GM19328 (cell line): ENCODE data around the gene MAPKAP1.

Source experiments
- ATAC-seq: cut with Tn5 transposase; IDR thresholded peaks from one replicate; pipeline ENCODE4 v1.9.1; 2021; ENCODE audit warnings: mild to moderate bottlenecking, moderate library complexity; ENCODE audit not compliant: unreplicated experiment

Gene MAPKAP1

DNA sequence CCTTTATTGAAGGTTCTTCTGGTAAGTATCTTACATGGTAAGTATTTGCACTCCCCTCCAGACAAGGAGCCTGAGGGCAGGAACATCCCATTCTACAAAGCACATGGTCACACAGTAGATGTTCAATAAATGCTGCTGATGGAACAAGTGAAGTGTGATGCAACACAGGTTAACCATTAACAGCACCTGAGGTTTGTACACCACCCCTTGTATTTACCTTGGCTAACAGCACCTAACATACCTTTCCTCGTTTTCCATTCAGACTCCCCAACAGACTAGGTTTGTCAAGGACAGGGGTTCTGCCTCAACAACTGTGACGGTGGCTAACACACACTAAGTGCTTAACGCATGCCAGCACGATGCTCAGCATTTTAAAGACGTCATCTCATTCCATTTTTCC lies 213.6 kb downstream of the MAPKAP1 start:
- ATAC-seq, result no peak

DNA sequence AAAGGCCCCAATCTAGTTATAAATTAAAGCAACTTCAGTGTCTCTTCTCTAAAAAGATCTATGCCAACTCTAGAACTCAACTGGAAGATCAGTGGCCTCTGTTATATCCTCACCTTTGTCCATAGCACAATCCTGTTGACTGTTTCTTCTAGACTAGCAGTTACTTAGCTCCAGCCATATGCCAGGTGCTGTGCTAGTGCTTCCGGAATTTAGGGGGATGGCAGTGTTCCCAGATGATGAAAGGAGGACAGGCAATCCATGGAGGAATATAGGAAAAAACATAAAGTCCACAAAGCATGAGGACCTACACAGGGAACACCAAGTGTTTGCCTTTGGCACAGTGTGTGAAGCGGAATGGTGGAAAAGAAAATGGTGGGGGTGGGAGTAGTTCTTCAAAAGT lies 214.3 kb downstream of the MAPKAP1 start:
- no peak for ATAC-seq

DNA sequence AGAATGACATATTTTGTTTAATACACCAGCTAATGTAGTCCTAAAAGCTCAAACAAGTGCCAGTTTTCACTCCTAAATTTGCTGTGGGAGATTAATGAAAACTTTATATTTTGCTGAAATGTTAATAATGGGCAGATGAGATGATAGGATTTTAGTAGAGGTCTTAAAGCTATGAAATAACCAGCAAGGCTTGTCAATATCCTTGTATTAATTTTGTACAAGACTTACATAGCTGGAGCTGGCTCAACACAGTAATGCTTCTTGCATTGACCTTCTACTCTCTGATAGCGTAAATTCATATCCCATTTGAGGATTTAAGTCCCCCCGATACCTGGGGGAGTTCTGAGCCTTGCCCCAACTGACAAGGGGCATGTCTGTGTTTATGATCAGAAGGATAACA lies 219.2 kb downstream of the MAPKAP1 start:
- ATAC-seq, result no peak

DNA sequence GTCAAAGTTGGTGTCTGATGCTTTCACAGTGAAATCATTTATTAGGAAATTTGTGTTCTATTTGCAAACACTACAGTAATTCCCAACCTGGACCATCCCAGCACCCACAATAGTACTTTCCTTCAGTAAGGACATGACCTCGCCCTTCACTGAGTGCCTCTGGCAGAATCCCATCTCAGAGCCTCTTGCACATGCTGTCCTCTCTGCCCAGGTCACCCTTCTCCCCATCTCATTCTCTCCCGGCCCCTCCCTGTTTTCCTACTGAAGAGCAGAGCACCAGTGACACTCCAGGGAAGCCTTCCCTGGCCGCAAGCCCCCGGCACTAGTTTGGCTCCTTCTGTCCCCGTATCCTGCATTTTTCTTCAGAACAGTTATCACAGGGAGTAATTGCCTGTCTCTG lies 220.4 kb downstream of the MAPKAP1 start:
- ATAC-seq, result no peak

DNA sequence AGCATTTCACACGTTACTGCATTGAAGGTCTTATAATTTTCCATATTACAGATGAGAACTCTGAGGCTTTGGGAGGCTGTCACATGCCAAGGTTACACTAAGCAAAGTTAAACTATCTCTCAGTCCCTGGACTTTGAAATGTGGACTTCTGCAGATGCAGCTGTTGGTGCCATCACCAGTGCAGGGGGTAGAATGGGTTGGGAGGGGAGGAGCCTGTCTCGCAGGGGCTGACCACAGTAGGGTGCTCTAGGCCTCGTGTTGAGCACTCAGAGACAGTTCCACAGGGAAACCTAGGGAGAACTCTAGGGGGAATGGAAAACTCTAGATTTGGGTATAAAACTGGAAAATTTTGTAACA lies 220.9 kb downstream of the MAPKAP1 start:
- no peak for ATAC-seq

DNA sequence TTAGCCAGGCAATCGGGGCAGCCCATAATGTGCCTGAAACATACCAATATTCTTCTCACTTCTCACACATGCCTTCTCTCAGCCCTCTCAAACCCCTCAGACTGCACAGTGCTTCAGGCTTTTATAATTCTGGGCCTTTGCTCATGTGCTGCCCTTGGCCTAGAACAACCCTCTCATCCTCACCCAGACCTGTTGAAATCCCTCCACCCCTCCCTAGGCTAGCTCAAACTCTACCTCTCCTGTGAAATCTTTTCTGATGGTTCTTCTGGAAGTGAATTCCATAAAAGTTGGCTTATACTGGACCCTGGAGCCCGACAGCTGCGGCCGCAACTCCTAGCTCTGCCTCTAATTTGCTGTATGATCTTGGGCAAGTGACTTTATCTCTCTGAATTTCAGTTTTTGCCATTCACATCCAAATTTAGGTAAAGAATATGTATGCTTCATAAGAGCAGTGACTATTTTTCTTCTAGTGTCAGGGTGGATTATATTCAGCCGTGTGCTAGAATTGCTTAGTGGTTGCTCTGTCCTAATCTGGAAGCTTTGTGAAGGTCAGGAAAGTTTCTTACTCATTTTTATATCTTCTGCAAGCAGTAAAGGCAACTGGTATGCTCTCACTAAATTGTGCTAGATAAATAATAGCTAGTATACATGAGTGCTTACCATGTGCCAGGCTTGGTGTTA lies 221.4 kb downstream of the MAPKAP1 start:
- no peak for ATAC-seq

DNA sequence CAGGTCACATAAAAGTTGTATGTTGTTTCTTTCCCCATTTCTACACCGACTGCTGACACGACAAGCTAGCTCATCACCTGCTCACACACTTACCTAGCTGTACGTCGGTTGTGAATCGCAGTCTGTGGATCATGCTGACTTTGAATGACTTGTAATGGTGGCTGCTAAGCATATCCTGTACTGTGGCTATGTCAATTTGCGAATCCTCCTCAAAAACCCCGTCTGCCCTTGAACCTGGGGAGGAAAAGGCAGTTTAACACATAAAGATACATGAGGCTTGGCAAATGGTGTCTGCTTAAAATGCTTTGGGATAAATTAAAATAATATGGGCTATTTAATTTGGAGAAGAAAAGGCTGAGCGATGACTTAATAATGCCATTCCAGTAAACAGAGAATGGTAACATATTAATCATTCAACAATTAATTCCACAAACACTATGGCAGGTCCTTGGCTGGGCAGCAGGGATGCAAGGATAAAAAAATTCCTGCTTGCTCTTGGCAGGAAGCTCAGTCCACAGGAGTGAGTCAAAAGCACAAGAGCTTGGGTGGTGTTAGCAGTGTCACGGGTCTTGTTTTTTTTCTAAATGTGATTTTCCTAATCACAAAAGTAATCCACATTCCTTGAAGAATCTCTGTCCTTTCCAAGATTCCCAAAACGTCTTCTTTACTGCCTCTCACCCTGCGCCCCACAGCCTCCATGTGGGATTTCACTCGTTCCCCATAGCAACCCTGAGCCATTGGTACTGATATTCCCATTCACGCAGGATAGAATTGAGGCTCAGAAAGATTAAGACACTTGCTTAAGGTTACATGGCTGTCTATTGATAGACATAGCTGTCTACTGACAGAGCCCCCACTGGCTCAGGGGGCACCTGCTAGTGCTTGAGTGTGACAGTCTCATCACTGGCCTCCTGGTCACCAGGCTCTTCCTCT lies 222.4 kb downstream of the MAPKAP1 start:
- ATAC-seq, result no peak

DNA sequence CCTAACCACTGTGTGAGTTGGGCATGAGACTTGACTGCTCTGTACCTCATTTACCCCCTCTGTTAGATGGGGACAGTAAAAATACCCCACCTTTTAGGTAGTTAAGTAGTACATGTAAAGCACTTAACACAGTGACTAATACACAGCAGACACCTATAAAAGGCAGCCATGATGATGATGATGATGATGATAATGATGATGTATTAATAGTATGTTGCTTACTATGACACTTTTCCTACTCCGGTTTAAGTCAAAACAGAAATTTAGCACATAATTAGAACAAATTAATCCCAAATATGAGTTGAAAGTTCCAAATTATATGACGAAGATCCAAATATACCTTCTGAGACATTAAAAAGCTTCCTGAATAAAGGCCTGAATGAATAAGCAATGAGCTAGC lies 223.3 kb downstream of the MAPKAP1 start:
- ATAC-seq, result no peak

DNA sequence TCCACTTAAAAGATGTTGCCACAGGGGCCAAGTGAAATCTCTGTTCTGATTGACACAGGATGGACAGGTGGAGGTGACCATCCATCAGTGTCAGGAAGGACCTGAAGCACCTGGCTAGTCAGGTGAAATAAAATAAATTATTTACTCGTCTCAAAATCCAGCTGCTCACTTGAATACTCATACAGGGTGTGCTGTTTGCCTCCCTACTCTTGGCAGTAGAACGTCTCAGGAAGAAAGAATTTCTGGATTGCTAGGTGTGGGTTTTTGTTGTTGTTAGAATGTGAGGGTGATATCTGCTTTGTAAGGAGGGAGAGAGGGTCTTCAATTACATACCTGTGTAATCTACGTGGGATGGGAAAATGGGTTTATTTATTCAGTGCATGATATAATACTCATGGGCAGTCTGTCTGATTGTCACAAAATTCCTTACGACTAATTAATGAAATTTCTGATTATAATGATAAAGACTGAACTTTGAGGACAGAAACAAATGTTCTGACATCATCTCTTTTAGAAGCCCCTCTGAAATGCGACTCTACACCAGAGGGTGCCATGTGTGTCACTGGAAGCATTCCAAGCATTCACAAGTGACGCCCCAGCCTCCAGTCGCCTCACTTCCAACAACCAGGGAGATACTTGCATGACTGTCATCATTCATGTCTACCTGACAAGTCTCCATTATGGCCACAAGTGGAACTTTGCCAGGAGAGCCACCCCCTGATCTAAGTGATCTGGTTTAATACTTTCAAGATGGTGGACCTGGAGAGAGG lies 227.0 kb downstream of the MAPKAP1 start:
- ATAC-seq, result no peak

DNA sequence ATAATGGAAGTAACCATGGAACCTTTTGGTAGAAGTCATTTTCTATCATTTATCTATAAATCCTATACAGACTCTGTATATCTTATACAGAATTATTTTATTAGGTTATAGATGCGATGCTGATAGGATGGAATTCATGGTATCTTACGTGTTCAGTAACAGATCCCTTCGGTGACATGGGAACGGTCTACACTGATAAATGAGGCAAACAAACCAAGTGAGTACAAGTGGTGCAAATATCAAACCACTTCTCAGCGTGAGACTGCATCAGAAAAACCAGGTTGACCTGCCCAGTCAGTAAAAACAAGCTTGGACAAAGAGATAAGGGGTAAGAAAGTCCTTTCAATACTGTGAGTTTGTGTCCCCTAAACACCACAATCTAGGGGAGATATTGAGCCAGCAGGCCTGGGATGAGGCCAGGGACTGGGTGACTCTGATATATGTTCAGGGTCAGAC lies 229.9 kb downstream of the MAPKAP1 start:
- no peak for ATAC-seq

DNA sequence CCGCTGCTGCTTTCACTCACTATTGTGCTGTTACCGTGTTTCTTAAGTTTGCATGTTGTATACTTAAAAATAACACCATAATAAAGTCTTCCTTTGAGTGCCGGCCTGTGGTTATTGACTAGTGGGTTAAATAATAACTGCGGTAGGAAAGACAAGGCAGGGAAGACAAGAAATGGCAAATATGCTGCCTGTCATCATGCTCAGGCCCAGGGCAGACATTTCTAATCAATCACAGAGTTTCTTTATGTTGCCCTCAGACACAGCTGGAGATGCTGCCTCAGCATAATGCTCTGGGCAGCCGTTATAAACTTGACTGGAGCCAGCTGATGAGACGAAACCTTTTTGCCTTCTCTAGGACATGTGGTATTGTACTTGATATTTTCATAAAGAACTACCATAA lies 230.4 kb downstream of the MAPKAP1 start:
- no peak for ATAC-seq

DNA sequence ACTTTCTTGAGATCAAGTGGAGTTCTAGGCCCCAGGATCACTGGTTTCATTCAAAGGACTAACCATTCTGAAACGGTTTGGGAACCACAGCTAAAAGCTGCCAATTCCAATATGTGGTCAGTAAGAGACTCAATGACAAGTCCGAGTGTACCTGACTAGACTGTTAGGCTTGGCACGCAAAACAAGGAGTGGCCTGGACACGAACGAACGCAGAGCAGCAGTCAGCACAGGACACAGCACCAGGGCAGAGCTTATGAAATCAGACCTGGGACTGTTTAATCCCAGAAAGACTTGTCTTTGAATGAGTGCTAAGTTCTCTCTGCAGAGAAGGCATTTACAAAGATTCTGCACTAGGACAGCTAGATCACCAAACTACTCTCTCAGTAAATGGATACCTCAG lies 231.6 kb downstream of the MAPKAP1 start:
- ATAC-seq, result no peak

DNA sequence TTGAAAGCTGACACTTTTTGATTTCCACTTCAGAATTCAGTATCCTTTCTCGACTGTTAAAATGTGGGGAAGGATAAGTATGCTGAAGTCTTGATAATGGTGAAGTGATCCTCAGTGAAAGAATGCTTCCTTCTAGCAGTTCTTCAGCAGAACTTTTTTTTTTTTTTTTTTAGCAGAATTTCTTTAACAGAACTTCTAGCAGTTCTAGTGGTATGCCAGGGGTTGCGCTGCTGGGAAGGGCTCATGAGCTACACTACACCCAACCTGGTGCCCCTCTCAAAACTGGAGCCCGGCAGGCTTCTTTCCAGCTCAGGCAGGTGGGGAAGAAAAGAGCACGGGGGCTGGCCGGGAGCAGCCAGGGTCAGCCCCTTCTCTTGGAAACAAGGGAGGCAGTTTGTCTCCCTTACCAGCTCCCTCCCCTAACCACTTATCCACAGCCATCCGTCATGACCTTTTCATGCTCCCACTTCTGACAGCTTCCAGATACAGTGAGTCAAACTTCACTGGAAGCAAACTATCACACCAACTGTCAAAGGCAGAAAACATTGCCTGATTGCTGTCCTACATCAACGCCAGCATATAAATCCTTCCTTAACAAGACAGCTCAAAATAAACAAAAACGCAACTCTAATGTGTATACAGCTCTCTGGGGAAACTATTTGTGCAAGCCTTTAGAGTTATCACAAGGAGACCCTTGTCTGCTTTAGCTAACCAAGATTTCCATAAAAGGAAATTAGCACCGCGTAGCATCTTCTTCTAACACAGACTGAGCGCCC lies 233.9 kb downstream of the MAPKAP1 start:
- ATAC-seq, result no peak

DNA sequence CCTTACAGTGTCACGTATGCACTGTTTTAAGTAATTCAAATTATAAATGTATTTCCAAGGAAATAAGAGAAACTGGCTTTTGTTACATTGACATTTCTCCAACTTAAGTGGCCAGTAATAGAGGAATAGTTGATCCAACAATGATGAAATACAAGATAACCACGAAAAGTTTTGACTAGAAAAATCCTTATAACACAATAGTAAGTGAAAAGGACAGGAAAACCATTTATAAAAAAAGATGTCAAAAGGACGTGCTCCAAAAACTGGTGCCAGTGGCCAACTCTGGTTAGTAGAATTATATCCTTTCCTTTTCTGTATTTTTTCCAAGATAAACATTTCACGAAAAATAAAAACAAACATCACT lies 234.5 kb downstream of the MAPKAP1 start:
- no peak for ATAC-seq

DNA sequence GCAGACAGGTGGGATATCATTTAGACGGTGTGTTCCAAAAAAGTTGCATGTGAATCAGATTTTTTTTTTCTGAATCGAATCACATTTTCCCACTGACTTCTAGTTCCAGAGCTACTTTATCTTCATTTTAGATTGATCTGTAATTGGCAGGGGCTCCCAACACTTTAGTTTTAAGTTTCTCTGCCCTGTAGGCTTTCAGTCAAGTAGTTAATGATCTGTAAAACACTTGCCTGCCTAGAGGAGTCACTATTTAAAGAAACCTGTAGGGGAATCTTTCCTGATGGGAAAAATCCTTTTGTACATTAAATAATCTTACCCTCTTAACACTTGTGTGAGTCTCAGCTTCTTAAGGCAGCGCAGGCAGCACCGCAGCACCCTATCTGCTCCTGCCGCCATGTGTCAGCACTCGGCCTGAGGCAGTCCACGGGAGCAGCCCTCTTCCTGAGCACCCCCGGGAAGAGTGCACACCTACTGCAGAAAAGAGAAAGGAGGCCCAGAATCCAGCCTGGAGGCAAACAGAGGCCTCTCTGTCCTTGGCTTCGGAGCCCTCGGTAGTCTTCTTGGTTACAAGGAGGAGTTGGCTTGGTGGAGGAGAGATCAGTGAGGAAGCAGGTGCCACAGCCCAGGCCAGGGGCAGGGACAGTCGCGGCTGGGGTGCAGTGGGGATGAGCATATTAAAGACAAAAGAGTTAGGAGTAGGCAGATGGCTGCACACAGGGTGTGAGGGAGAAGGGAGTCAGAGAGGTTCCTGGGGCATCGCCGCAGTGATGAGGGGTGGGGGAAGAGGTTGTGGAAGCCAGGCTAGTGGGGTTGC lies 236.0 kb downstream of the MAPKAP1 start:
- no peak for ATAC-seq

DNA sequence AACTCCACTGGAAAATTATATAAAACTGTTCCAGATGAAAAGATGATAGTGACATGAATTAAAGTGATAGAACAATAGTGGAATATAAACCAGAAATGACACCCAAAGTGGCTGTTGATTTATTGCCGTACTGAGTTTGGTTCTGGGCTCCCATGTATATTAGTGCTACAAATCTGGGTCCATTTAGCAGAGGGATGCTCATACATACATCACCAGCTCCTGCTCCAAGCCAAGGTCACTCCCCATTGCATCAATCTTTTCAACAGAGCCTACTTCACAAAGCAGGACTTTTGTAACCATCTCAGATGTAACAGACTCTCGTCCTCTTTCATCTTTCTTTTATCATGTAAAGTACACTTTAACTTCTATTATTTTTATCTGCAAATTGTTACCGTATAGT lies 236.8 kb downstream of the MAPKAP1 start:
- ATAC-seq, result no peak

DNA sequence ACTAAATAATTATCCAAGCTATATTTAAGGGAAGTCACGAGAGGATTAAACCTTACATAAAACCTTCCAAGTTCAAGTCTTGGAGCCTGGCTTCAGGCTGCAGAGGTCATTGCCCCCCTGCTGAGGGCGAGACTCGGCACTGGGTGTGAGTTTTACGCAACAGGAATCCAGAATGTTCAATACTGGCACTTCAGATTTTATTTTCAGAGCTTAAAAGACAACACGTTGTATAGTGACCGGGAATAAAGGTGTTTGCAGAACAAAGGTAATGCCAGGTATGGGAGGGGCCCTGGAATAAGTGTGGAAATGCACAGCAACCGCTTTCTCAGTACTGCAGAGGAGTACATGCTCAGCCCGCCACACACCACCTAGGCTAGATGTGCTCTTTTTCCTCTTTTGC lies 238.4 kb downstream of the MAPKAP1 start:
- no peak for ATAC-seq

DNA sequence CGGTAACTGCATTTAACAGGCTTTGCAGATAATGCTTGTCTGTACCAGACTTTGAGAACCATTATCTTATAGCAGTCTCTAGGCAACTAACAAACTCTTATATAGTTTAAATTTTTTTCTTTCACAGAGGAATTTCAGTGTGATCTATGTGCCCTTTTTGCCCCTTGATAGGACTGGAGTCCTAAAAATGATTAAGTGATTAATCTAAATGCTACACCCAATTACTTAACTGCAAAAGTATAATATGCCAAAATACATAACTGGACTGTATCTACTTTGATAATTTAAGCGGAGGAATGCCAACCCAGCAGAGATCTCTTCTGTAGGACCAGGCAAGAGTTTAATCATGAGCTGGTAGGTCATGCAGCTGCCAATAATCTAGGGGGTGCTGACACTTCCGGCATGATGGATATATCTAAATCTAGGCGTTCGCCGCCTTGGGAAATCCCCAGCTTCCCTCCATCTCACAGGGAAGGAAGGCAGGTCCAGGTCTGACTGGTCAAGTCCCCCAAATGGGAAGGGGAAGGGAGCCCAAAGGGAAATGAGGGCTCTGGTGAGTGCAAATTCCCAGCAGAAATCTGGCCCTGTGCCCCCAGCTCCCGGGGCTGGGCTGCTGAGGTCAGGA lies 239.8 kb downstream of the MAPKAP1 start:
- no peak for ATAC-seq

DNA sequence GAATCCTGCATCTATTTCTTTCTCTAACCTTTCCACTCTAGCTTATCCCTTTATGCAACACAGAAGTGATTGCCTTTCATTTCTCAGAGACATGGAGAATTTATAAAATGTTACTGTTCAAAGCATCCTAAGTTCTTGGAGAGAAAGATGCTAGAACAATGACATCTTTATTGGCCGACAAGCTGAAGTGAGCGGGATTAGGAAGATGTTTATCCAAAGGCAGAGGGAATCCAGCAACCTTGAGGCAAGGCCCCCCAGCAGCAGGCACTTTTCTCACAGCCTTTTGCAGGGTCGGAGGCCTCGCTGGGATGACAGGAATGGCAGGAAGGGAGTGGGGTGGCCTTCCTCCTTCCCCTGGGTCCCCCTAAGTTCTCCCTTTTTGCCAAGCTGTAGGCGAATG lies 240.6 kb downstream of the MAPKAP1 start:
- ATAC-seq, result no peak
